GM20000 (cell line): ENCODE results near the gene PLA2G6.

ENCODE experiments used
- DNase-seq: peaks from one replicate; pipeline ENCODE4 v3.0.0; 2012; ENCODE audit warnings: low spot score
- CTCF ChIP-seq: IDR thresholded peaks from 2 replicates; pipeline ENCODE4 v1.5.1; 2012; ENCODE audit warnings: mild to moderate bottlenecking, control low read depth; ENCODE audit errors: extremely low read depth, missing control alignments

The PLA2G6 gene

GRCh38 chr22:38087855-38088254 is 93.8 kb downstream of the PLA2G6 start:
- no peak for DNase-seq
- TF ChIP-seq CTCF: no peak

- TF ChIP-seq CTCF: no peak
- DNase-seq: no peak
Measured at GRCh38 chr22:38086942-38087341, 94.7 kb downstream of the PLA2G6 start.

GRCh38 chr22:38086001-38086845 is 95.4 kb downstream of the PLA2G6 start:
- no peak for DNase-seq
- no peak for TF ChIP-seq CTCF

GRCh38 chr22:38085501-38085900 is 96.1 kb downstream of the PLA2G6 start:
- no peak for DNase-seq
- no peak for TF ChIP-seq CTCF

GRCh38 chr22:38085056-38085455 is 96.6 kb downstream of the PLA2G6 start:
- no peak for TF ChIP-seq CTCF

GRCh38 chr22:38083931-38084631 is 97.5 kb downstream of the PLA2G6 start, which contains the start of gene SLC16A8:
TSS of gene SLC16A8 (minus strand) at chr22:38084184. CDS start at chr22:38082873, 1,311 bp downstream.
- TF ChIP-seq CTCF: no peak
- DNase-seq: no peak

More at GRCh38 chr22:38085056-38085455, 96.6 kb downstream of the PLA2G6 start:
- no peak for DNase-seq
